WERI-Rb-1 (cell line): ENCODE measurements around the gene BTG1.

ENCODE experiments used
- DNase-seq: peaks from one replicate; pipeline ENCODE4 v3.0.0-alpha.2; 2020
- H3K27ac ChIP-seq: fragments of 250-450 bp; sonication (Bioruptor Pico); 2 replicates; pipeline ENCODE4 v1.5.1; 2020; ENCODE audit warnings: mild to moderate bottlenecking, moderate library complexity
- H3K27me3 ChIP-seq: fragments of 250-450 bp; sonication (Bioruptor Pico); 2 replicates; pipeline ENCODE4 v1.5.1; 2021; ENCODE audit warnings: mild to moderate bottlenecking, low read depth, moderate library complexity; ENCODE audit not compliant: insufficient read depth, severe bottlenecking
- H3K36me3 ChIP-seq: fragments of 250-450 bp; sonication (Bioruptor Pico); 2 replicates; pipeline ENCODE4 v1.5.1; 2020; ENCODE audit warnings: mild to moderate bottlenecking, moderate library complexity
- H3K4me3 ChIP-seq: 2 replicates; pipeline ENCODE4 v1.5.1; 2011; ENCODE audit warnings: low read depth, mild to moderate bottlenecking, control low read depth, low read length
- H3K9me3 ChIP-seq: fragments of 250-450 bp; sonication (Bioruptor Pico); 2 replicates; pipeline ENCODE4 v1.5.1; 2021; ENCODE audit warnings: mild to moderate bottlenecking, moderate library complexity; ENCODE audit not compliant: severe bottlenecking
- CTCF ChIP-seq: IDR thresholded peaks from 2 replicates; pipeline ENCODE4 v1.5.1; 2011; ENCODE audit warnings: low read depth, mild to moderate bottlenecking, control low read depth, inconsistent platforms, low read length

The BTG1 gene

GRCh38 chr12:92134638-92135274, 10.9 kb downstream of the BTG1 start:
- no peak for TF ChIP-seq CTCF
- no peak for DNase-seq
- no peak overlapping the region for H3K4me3 ChIP-seq
- H3K27me3 ChIP-seq, result no peaks in the 10 kb centered on the region
- peaks cover 12% of the 10 kb centered on the region for H3K36me3 ChIP-seq
- H3K9me3 ChIP-seq, result no peaks in the 10 kb centered on the region
- no peak overlapping the region for H3K27ac ChIP-seq

- H3K36me3 ChIP-seq, result peaks cover 8% of the 10 kb centered on the region
- H3K27ac ChIP-seq, result no peak overlapping the region
- no peak for TF ChIP-seq CTCF
- DNase-seq, result no peak
- H3K4me3 ChIP-seq, result no peak overlapping the region
- no peaks in the 10 kb centered on the region for H3K27me3 ChIP-seq
- H3K9me3 ChIP-seq, result no peaks in the 10 kb centered on the region
Measured at GRCh38 chr12:92133795-92134637, 11.6 kb downstream of the BTG1 start.

GRCh38 chr12:92133171-92133570, 12.5 kb downstream of the BTG1 start:
- DNase-seq, result no peak
- H3K9me3 ChIP-seq, result no peaks in the 10 kb centered on the region
- H3K27me3 ChIP-seq, result no peaks in the 10 kb centered on the region
- H3K36me3 ChIP-seq, result peaks cover 5% of the 10 kb centered on the region
- TF ChIP-seq CTCF, result no peak
- H3K27ac ChIP-seq, result no peak overlapping the region
- no peak overlapping the region for H3K4me3 ChIP-seq

- no peaks in the 10 kb centered on the region for H3K27me3 ChIP-seq
- H3K9me3 ChIP-seq, result no peaks in the 10 kb centered on the region
- TF ChIP-seq CTCF, result no peak
- no peak overlapping the region for H3K4me3 ChIP-seq
- no peak for DNase-seq
- H3K36me3 ChIP-seq, result peaks cover 5% of the 10 kb centered on the region
- H3K27ac ChIP-seq, result no peak overlapping the region
Measured at GRCh38 chr12:92132288-92132687, 13.4 kb downstream of the BTG1 start.

GRCh38 chr12:92130999-92131398, 14.6 kb downstream of the BTG1 start:
- no peak for DNase-seq
- Histone ChIP-seq H3K36me3 (no peaks in the 10 kb centered on the region; the same call in 1 of the 2 replicates), H3K27me3 (no peaks in the 10 kb centered on the region), H3K4me3 (no peak overlapping the region), H3K9me3 (no peaks in the 10 kb centered on the region), H3K27ac (no peak overlapping the region)
- TF ChIP-seq CTCF, result no peak
